COLO668 (cell line): ENCODE results near the gene NEU2.

Source experiments
- DNase-seq: peaks from one replicate; lab custom pipeline; 2025; ENCODE audit not compliant: unreplicated experiment; lab: John Stamatoyannopoulos, UW

Gene NEU2

GRCh38 chr2:233075141-233075965 lies 42.9 kb downstream of the NEU2 start:
- DNase-seq: no peak

GRCh38 chr2:233075966-233076339 lies 43.5 kb downstream of the NEU2 start:
- no peak for DNase-seq

- no peak for DNase-seq
Measured at GRCh38 chr2:233076749-233077148, 44.3 kb downstream of the NEU2 start.

GRCh38 chr2:233079473-233079877 lies 47.0 kb downstream of the NEU2 start:
- no peak for DNase-seq

- no peak for DNase-seq
Measured at GRCh38 chr2:233079953-233080835, 47.7 kb downstream of the NEU2 start.

- DNase-seq: no peak
Measured at GRCh38 chr2:233080836-233081229, 48.4 kb downstream of the NEU2 start.

GRCh38 chr2:233081232-233081730 lies 48.8 kb downstream of the NEU2 start:
- DNase-seq: no peak

- no peak for DNase-seq
Measured at GRCh38 chr2:233081731-233082221, 49.3 kb downstream of the NEU2 start.

GRCh38 chr2:233082222-233082930 lies 49.9 kb downstream of the NEU2 start:
- DNase-seq: no peak

GRCh38 chr2:233082931-233083755 lies 50.7 kb downstream of the NEU2 start:
- DNase-seq: no peak

- DNase-seq: no peak
Measured at GRCh38 chr2:233083782-233084181, 51.3 kb downstream of the NEU2 start.

- no peak for DNase-seq
Measured at GRCh38 chr2:233084488-233084887, 52.0 kb downstream of the NEU2 start.
